GM12878 (cell line): ENCODE measurements around the gene KCNA2. TPM values are rescaled to one million over a fixed set of nuclear protein-coding genes. Genes with fewer than 3 reads are reported as not detected.

Experiments used
- ATAC-seq: fragments of 200-7000 bp; cut with Tn5 transposase; 3 replicates; pipeline ENCODE4 v1.9.1; 2020; ENCODE audit warnings: mild to moderate bottlenecking, moderate library complexity
- BruUV-seq: library from RNA; stranded (reverse); fragments of 400-500 nt; replicated peaks from 2 replicates; lab custom pipeline; 2021; lab: Mats Ljungman, UMichigan
- CTCF ChIA-PET: fragments of 300-600 bp; sonication (Branson Sonifier 250); formaldehyde crosslinking; extraction: SDS; loops from one replicate; lab custom pipeline; 2021; ENCODE audit warnings: inconsistent platforms; lab: Yijun Ruan, JAX
- POLR2A ChIA-PET: fragments of 350-600 bp; formaldehyde crosslinking; extraction: SDS; loops from one replicate; lab custom pipeline; 2021; ENCODE audit warnings: inconsistent platforms; lab: Charles Lee
- RAD21 ChIA-PET: fragments of 300-600 bp; sonication (Branson Sonifier 250); formaldehyde crosslinking; loops from one replicate; lab custom pipeline; 2023; ENCODE audit warnings: antibody characterized with exemption; ENCODE audit not compliant: unreplicated experiment; lab: Charles Lee
- SMC1A ChIA-PET: fragments of 300-600 bp; sonication (Branson Sonifier 250); formaldehyde crosslinking; loops from one replicate; lab custom pipeline; 2023; ENCODE audit not compliant: unreplicated experiment, uncharacterized antibody; lab: Charles Lee
- DNase-seq: peaks from one replicate; pipeline ENCODE4 v3.0.0-alpha.2; 2011; ENCODE audit warnings: low read depth, low spot score
- FAIRE-seq: peaks from 3 replicates; lab custom pipeline; 2011; peaks lifted over from hg19 to GRCh38; lab: Jason Lieb, UNC
- H2AFZ ChIP-seq: 2 replicates; pipeline ENCODE4 v1.6.0; 2011; ENCODE audit warnings: low read depth, low read length, control low read depth; ENCODE audit not compliant: control insufficient read depth
- H3K27ac ChIP-seq: 2 replicates; pipeline ENCODE4 v1.5.1; 2011; ENCODE audit warnings: control low read depth; ENCODE audit not compliant: control insufficient read depth, insufficient read depth
- H3K27me3 ChIP-seq, 2 experiments: replicated peaks in 1 of 2; 2 replicates each; pipeline versions ENCODE4 v1.6.0 to v1.6.1; 2011; ENCODE audit warnings: low read length in 1 of 2; ENCODE audit not compliant: control insufficient read depth in 2 of 2, insufficient read depth in 2 of 2
- H3K36me3 ChIP-seq, 2 experiments: 2 replicates each; pipeline ENCODE4 v1.5.1; 2011; ENCODE audit warnings: low read length in 1 of 2; ENCODE audit not compliant: control insufficient read depth in 2 of 2, insufficient read depth in 2 of 2
- H3K4me1 ChIP-seq: 2 replicates; pipeline ENCODE4 v1.6.1; 2011; ENCODE audit warnings: mild to moderate bottlenecking, low read length, moderate library complexity, mixed read lengths; ENCODE audit not compliant: control insufficient read depth, insufficient read depth
- H3K4me2 ChIP-seq: 2 replicates; pipeline ENCODE4 v1.6.0; 2011; ENCODE audit warnings: control low read depth; ENCODE audit not compliant: control insufficient read depth, insufficient read depth
- H3K4me3 ChIP-seq: fragments of 200-600 bp; sonication (generic); 2 replicates; pipeline ENCODE4 v1.5.1; 2016
- H3K79me2 ChIP-seq: 2 replicates; pipeline ENCODE4 v1.6.0; 2011; ENCODE audit warnings: low read length; ENCODE audit not compliant: control insufficient read depth, insufficient read depth
- H3K9ac ChIP-seq: 2 replicates; pipeline ENCODE4 v1.8.0; 2011; ENCODE audit warnings: low read length, control low read depth, mixed read lengths; ENCODE audit not compliant: control insufficient read depth, insufficient read depth
- H3K9me3 ChIP-seq: replicated peaks from 3 replicates; pipeline ENCODE4 v1.5.1; 2011; ENCODE audit warnings: mild to moderate bottlenecking, low read length; ENCODE audit not compliant: control insufficient read depth, insufficient read depth
- H4K20me1 ChIP-seq: 2 replicates; pipeline ENCODE4 v1.6.0; 2011; ENCODE audit not compliant: control insufficient read depth, insufficient read depth
- CTCF ChIP-seq, 3 experiments: IDR thresholded peaks in 2 of 3; conservative IDR thresholded peaks in 1 of 3; 2 replicates each; pipeline ENCODE4 v1.5.1; 2011; ENCODE audit warnings: low read depth in 3 of 3, low read length in 3 of 3, mild to moderate bottlenecking in 3 of 3, control low read depth in 2 of 3, moderate library complexity in 2 of 3, inconsistent platforms in 1 of 3, mixed read lengths in 1 of 3; ENCODE audit not compliant: control insufficient read depth in 2 of 3, insufficient read depth in 1 of 3; ENCODE audit errors: extremely low read depth in 1 of 3
- DPF2 ChIP-seq: fragments of 450-650 bp; IDR thresholded peaks from 2 replicates; pipeline ENCODE4 v1.6.1; 2017; ENCODE audit warnings: mild to moderate bottlenecking
- EGR1 ChIP-seq, 2 experiments: IDR thresholded peaks; 1 replicate in 1 of 2; 2 replicates in 1 of 2; pipeline ENCODE4 v1.6.1; 2011 to 2012; ENCODE audit warnings: low read depth in 2 of 2, low read length in 2 of 2, borderline replicate concordance in 1 of 2, mild to moderate bottlenecking in 1 of 2, moderate library complexity in 1 of 2
- EZH2 ChIP-seq: IDR thresholded peaks from 2 replicates; pipeline ENCODE4 v1.6.1; 2012; ENCODE audit warnings: low read depth, mild to moderate bottlenecking, control low read depth, inconsistent platforms, low read length, borderline replicate concordance; ENCODE audit not compliant: control insufficient read depth
- PKNOX1 ChIP-seq: fragments of 450-650 bp; IDR thresholded peaks from 2 replicates; pipeline ENCODE4 v1.6.1; 2016; ENCODE audit warnings: mild to moderate bottlenecking
- RAD21 ChIP-seq: IDR thresholded peaks from 2 replicates; pipeline ENCODE4 v1.6.1; 2011; ENCODE audit warnings: mild to moderate bottlenecking, low read depth, low read length, moderate library complexity; ENCODE audit not compliant: insufficient read depth
- SMC3 ChIP-seq: IDR thresholded peaks from 2 replicates; pipeline ENCODE4 v1.6.1; 2011; ENCODE audit warnings: low read length, improper control_type of control experiment, borderline replicate concordance
- SPI1 ChIP-seq: IDR thresholded peaks from 2 replicates; pipeline ENCODE4 v1.6.1; 2011; ENCODE audit warnings: low read depth, mild to moderate bottlenecking, low read length, moderate library complexity, borderline replicate concordance; ENCODE audit not compliant: insufficient read depth
- WGBS: methylation state at CpG from one replicate; pipeline ENCODE4 v1.1.6; 2016; ENCODE audit warnings: low lambda C conversion rate; ENCODE audit not compliant: insufficient replicate concordance, insufficient coverage; ENCODE audit errors: missing lambda C conversion rate; 5-methylcytosine and 5-hydroxymethylcytosine counted together
- in situ Hi-C: fragments of 300-500 bp; cut with MboI; formaldehyde crosslinking; loops from 9 replicates; pipeline ENCODE4 v1.14.3; 2018; ENCODE audit warnings: mixed read lengths
- intact Hi-C: fragments of 100-400 bp; cut with micrococcal nuclease; formaldehyde crosslinking; loops from one replicate; pipeline ENCODE4 v1.14.2; 2022; ENCODE audit not compliant: unreplicated experiment
- polyA plus RNA-seq, 11 experiments: library from polyadenylated mRNA; depleted of rRNA in 4 of 11; unstranded in 6 of 11; stranded (reverse) in 5 of 11; fragments of >200 nt; fragmentation: Nextera tagmentation in 4 of 11; fragmentation: Illumina TruSeq in 1 of 11; extraction: Ambion mirVana in 4 of 11; extraction: Trizol in 1 of 11; gene quantifications; 1 replicate in 1 of 11; 2 replicates in 10 of 11; pipeline versions ENCODE4 v1.2.1 to v1.2.3, GENCODE V29; 2011 to 2016; ENCODE audit warnings: inconsistent platforms in 2 of 11, missing spikeins in 2 of 11, low read depth in 1 of 11
- total RNA-seq, 4 experiments: library from RNA; depleted of rRNA in 3 of 4; stranded (reverse); fragments of >200 nt in 3 of 4; fragmentation: Illumina TruSeq in 1 of 4; extraction: Trizol in 1 of 4; gene quantifications; 2 replicates each; pipeline versions ENCODE4 v1.2.1 to v1.2.3, GENCODE V29; 2013 to 2021

The KCNA2 gene
- total and polyA plus RNA-seq, 10 of the 15 experiments (the other 5 are each of a cell fraction or from before 2014, with no cell fraction given) = 0.02 to 0.56 (median 0.10) TPM; not detected in 2

- Histone ChIP-seq H2AFZ (no peak overlapping the region; the same call in 1 of the 2 replicates), H4K20me1 (no peaks in the 10 kb centered on the region), H3K4me3 (no peak overlapping the region), H3K4me2 (peak overlapping the region; percentile 60; the same call in 1 of the 2 replicates), H3K4me1 (no peaks in the 10 kb centered on the region), H3K9ac (no peak overlapping the region), H3K27me3 (peaks cover 13 to 28% of the 10 kb centered on the region in 2 experiments), H3K9me3 (no peaks in the 10 kb centered on the region), H3K79me2 (no peaks in the 10 kb centered on the region), H3K27ac (no peak overlapping the region), H3K36me3 (no peaks in the 10 kb centered on the region)
- DNase-seq (no peak), ATAC-seq (peak; percentile 94), FAIRE-seq (no peak)
- POLR2A ChIA-PET = interaction anchor here (1.1 kb wide), 1 partner anchor 10 kb away, joined by 3 read pairs; no protein-coding TSS in a partner anchor
- CTCF ChIA-PET = interaction anchor here (0.6 to 2.7 kb wide), 15 partner anchors 9 to 437 kb away, joined by 3 to 10 read pairs (median 4); partner anchors contain the start of gene KCNA2
- TF ChIP-seq SPI1 (no peak), CTCF (IDR thresholded peaks at IDR 0.05 in 2 of 3, conservative IDR thresholded peaks at IDR 0.05 in 1 of 3; ENCODE audit: control insufficient read depth in 2 of 3, extremely low read depth in 1 of 3, insufficient read depth in 1 of 3, low read depth in 3 of 3, low read length in 3 of 3) (peak; percentile 54 to 74 (median 58)), EZH2 (0 out of 2 replicates have a peak, but pooled peaks have one; percentile 46), SMC3 (peak; percentile 47; the same call in 1 of the 2 replicates), DPF2 (0 out of 2 replicates have a peak, but pooled peaks have one; percentile 33), RAD21 (0 out of 2 replicates have a peak, but pooled peaks have one; percentile 23), PKNOX1 (no peak), EGR1 (IDR thresholded peaks at IDR 0.05; ENCODE audit: borderline replicate concordance in 1 of 2, low read depth in 2 of 2, low read length in 2 of 2) (peak in 1 of 2 experiments; percentile 90; a peak in 2 of 3 replicates)
- no TSS peak for BruUV-seq
- in situ Hi-C loops (no loop called here), intact Hi-C loops (loop anchor here (1.0 kb wide), 2 partner anchors 60 to 228 kb away; no protein-coding TSS in a partner anchor)
- 20% methylated on average over 52 of the region's 53 CpGs for WGBS
- RAD21 ChIA-PET = interaction anchor here (0.6 to 0.8 kb wide), 3 partner anchors 48 to 211 kb away, joined by 3 to 4 read pairs (median 3); no protein-coding TSS in a partner anchor
- SMC1A ChIA-PET = interaction anchor here (1.7 kb wide), 1 partner anchor 59 kb away, joined by 3 read pairs; no protein-coding TSS in a partner anchor
Observed at GRCh38 chr1:110554871-110555801, 51.0 kb downstream of the KCNA2 start.
